HepG2 (cell line): ENCODE results near the gene EPHA1. TPM values are rescaled to one million over a fixed set of nuclear protein-coding genes. Genes with fewer than 3 reads are reported as not detected.

Source experiments
- ATAC-seq: fragments of 200-7000 bp; cut with Tn5 transposase; 3 replicates; pipeline ENCODE4 v1.9.1; 2020; ENCODE audit warnings: mild to moderate bottlenecking, moderate library complexity
- BruUV-seq: library from RNA; stranded (reverse); fragments of 400-500 nt; replicated peaks from 2 replicates; lab custom pipeline; 2021; lab: Mats Ljungman, UMichigan
- CTCF ChIA-PET: fragments of 300-600 bp; formaldehyde crosslinking; extraction: SDS; loops from one replicate; lab custom pipeline; 2021; ENCODE audit warnings: low total read pairs, inconsistent platforms, low intra/inter-chr PET ratio; lab: Yijun Ruan, JAX
- POLR2A ChIA-PET: fragments of 350-600 bp; sonication (Branson Sonifier 250); formaldehyde crosslinking; loops from one replicate; lab custom pipeline; 2020; ENCODE audit warnings: antibody characterized with exemption, inconsistent platforms; lab: Yijun Ruan, JAX
- DNase-seq: peaks from one replicate; pipeline ENCODE4 v3.0.0-alpha.2; 2015; ENCODE audit warnings: low spot score
- FAIRE-seq: peaks from 3 replicates; lab custom pipeline; 2011; peaks lifted over from hg19 to GRCh38; lab: Jason Lieb, UNC
- H2AFZ ChIP-seq: one replicate; pipeline ENCODE4 v1.6.1; 2011; ENCODE audit warnings: low read length, inconsistent platforms
- H3K27ac ChIP-seq: fragments of 300-600 bp; 3 replicates; pipeline ENCODE4 v1.8.0; 2011; ENCODE audit warnings: mixed run types, mild to moderate bottlenecking, mixed read lengths, low read length, inconsistent platforms; ENCODE audit not compliant: insufficient read depth; ENCODE audit errors: extremely low read length
- H3K27me3 ChIP-seq, 2 experiments: fragments of 200-600 bp in 1 of 2; 2 replicates in 1 of 2; 3 replicates in 1 of 2; pipeline versions ENCODE4 v1.6.0 to v1.8.0; 2011; ENCODE audit warnings: low read length in 2 of 2, mild to moderate bottlenecking in 2 of 2, moderate library complexity in 2 of 2, inconsistent platforms in 1 of 2; ENCODE audit not compliant: insufficient read depth in 2 of 2, control insufficient read depth in 1 of 2
- H3K36me3 ChIP-seq, 2 experiments: fragments of 200-600 bp in 1 of 2; replicated peaks in 1 of 2; 2 replicates in 1 of 2; 3 replicates in 1 of 2; pipeline versions ENCODE4 v1.5.1 to v1.8.0; 2011; ENCODE audit warnings: low read length in 2 of 2, inconsistent platforms in 1 of 2; ENCODE audit not compliant: insufficient read depth in 2 of 2, control insufficient read depth in 1 of 2
- H3K4me1 ChIP-seq: 2 replicates; pipeline ENCODE4 v1.5.1; 2012; ENCODE audit warnings: low read length, inconsistent platforms; ENCODE audit not compliant: insufficient read depth
- H3K4me2 ChIP-seq: 2 replicates; pipeline ENCODE4 v1.6.0; 2011; ENCODE audit warnings: low read depth, low read length, inconsistent platforms
- H3K4me3 ChIP-seq, 3 experiments: fragments of 200-600 bp in 1 of 3; sonication (generic), shearing (Covaris generic) in 1 of 3; replicated peaks in 1 of 3; 2 replicates each; pipeline ENCODE4 v1.5.1; 2011 to 2016; ENCODE audit warnings: low read length in 3 of 3, inconsistent platforms in 2 of 3, low read depth in 2 of 3, mild to moderate bottlenecking in 2 of 3, control low read depth in 1 of 3, mixed read lengths in 1 of 3; ENCODE audit not compliant: insufficient read depth in 1 of 3
- H3K79me2 ChIP-seq: one replicate; pipeline ENCODE4 v1.6.1; 2011; ENCODE audit warnings: low read length, inconsistent platforms; ENCODE audit not compliant: insufficient read depth
- H3K9ac ChIP-seq: 2 replicates; pipeline ENCODE4 v1.6.0; 2011; ENCODE audit warnings: mild to moderate bottlenecking, low read depth, low read length, inconsistent platforms; ENCODE audit not compliant: insufficient read depth
- H3K9me3 ChIP-seq: 2 replicates; pipeline ENCODE4 v1.5.1; 2012; ENCODE audit warnings: mild to moderate bottlenecking, low read length
- H4K20me1 ChIP-seq: 2 replicates; pipeline ENCODE4 v1.6.0; 2011; ENCODE audit warnings: inconsistent platforms, mild to moderate bottlenecking, low read length, moderate library complexity; ENCODE audit not compliant: insufficient read depth
- BCLAF1 ChIP-seq: fragments of 450-650 bp; IDR thresholded peaks from 2 replicates; pipeline ENCODE4 v1.6.1; 2017; ENCODE audit warnings: mild to moderate bottlenecking
- E2F2 ChIP-seq: sonication (generic); formaldehyde crosslinking; IDR thresholded peaks from 2 replicates; pipeline ENCODE4 v1.4.0; 2020; ENCODE audit warnings: missing genetic modification reagents, borderline replicate concordance
- GABPB1 ChIP-seq: IDR thresholded peaks from 2 replicates; pipeline ENCODE4 v1.6.1; 2016; ENCODE audit warnings: mild to moderate bottlenecking, missing genetic modification reagents, moderate library complexity, missing compliant biosample characterization
- STAG1 ChIP-seq: sonication (generic); formaldehyde crosslinking; IDR thresholded peaks from 2 replicates; pipeline ENCODE4 v1.4.0; 2020; ENCODE audit warnings: missing genetic modification reagents
- ZBTB33 ChIP-seq: sonication (generic); formaldehyde crosslinking; IDR thresholded peaks from 2 replicates; pipeline ENCODE4 v1.4.0; 2020; ENCODE audit warnings: missing genetic modification reagents
- ZFP91 ChIP-seq: sonication (generic); formaldehyde crosslinking; IDR thresholded peaks from 2 replicates; pipeline ENCODE4 v1.9.0; 2022; ENCODE audit warnings: missing genetic modification reagents, mild to moderate bottlenecking, borderline replicate concordance
- ZNF501 ChIP-seq: sonication (generic); formaldehyde crosslinking; IDR thresholded peaks from 2 replicates; pipeline ENCODE4 v1.5.1; 2020; ENCODE audit warnings: mild to moderate bottlenecking, moderate library complexity, missing genetic modification reagents
- ZNF574 ChIP-seq: sonication (generic); formaldehyde crosslinking; IDR thresholded peaks from 2 replicates; pipeline ENCODE4 v1.4.0; 2020; ENCODE audit warnings: missing genetic modification reagents
- ZNF777 ChIP-seq: sonication (generic); formaldehyde crosslinking; IDR thresholded peaks from 2 replicates; pipeline ENCODE4 v1.4.0; 2020; ENCODE audit warnings: missing genetic modification reagents
- WGBS: methylation state at CpG from one replicate; pipeline ENCODE4 v1.1.6; 2017; ENCODE audit warnings: low lambda C conversion rate; 5-methylcytosine and 5-hydroxymethylcytosine counted together
- in situ Hi-C: cut with HindIII; loops from 2 replicates; pipeline ENCODE4 v1.10.0; 2017; ENCODE audit warnings: low pct_unique_long_range_greater_than_20kb; ENCODE audit not compliant: extremely low pct_ligation_motif_present
- intact Hi-C: fragments of 100-400 bp; cut with micrococcal nuclease; formaldehyde crosslinking; loops from one replicate; pipeline ENCODE4 v1.10.0; 2022; ENCODE audit not compliant: unreplicated experiment
- polyA plus RNA-seq, 8 experiments: library from polyadenylated mRNA; depleted of rRNA in 3 of 8; stranded (reverse) in 7 of 8; unstranded in 1 of 8; fragments of >200 nt; fragmentation: Illumina TruSeq in 4 of 8; extraction: Trizol in 4 of 8; gene quantifications; 2 replicates each; pipeline versions ENCODE4 v1.2.1 to v1.2.3, GENCODE V29; 2011 to 2016; ENCODE audit warnings: low read depth in 4 of 8, missing spikeins in 1 of 8, mixed read lengths in 1 of 8; ENCODE audit not compliant: insufficient read depth in 1 of 8
- total RNA-seq, 5 experiments: library from RNA; depleted of rRNA; stranded (reverse); fragments of >200 nt; fragmentation: Illumina TruSeq; extraction: Trizol; gene quantifications; 2 replicates each; pipeline ENCODE4 v1.2.3, GENCODE V29; 2016; ENCODE audit warnings: low read depth in 1 of 5

EPHA1 gene
- total and polyA plus RNA-seq, 2 of the 13 experiments (the other 11 are each of a cell fraction or from before 2014, with no cell fraction given): 4.6 to 17.1 TPM

GRCh38 chr7:143345428-143345900 is 63.2 kb downstream of the EPHA1 start:
- 68% methylated on average over 29 of the region's 35 CpGs for WGBS
- Histone ChIP-seq H3K4me3 (no peak overlapping the region; a peak in 1 of 6 replicates), H3K9me3 (no peaks in the 10 kb centered on the region), H2AFZ (no peak overlapping the region), H3K9ac (no peak overlapping the region), H4K20me1 (no peaks in the 10 kb centered on the region), H3K27ac (no peak overlapping the region), H3K36me3 (no peaks in the 10 kb centered on the region), H3K4me1 (no peaks in the 10 kb centered on the region), H3K4me2 (no peak overlapping the region), H3K79me2 (no peaks in the 10 kb centered on the region), H3K27me3 (peaks cover 0 to 4% of the 10 kb centered on the region in 2 experiments; a peak in 1 of 5 replicates)
- CTCF ChIA-PET: no interaction called here
- FAIRE-seq (no peak), ATAC-seq (peak; percentile 98), DNase-seq (no peak)
- in situ Hi-C loops: no loop called here
- intact Hi-C loops: no loop called here
- POLR2A ChIA-PET: no interaction called here
- no TSS peak for BruUV-seq
- TF ChIP-seq BCLAF1 (no peak), ZBTB33 (peak; percentile 36; the same call in 1 of the 2 replicates), ZNF501 (CRISPR knock-in tag) (no peak), STAG1 (peak; percentile 11; the same call in 1 of the 2 replicates), ZFP91 (CRISPR knock-in tag) (peak; percentile 21; the same call in 1 of the 2 replicates), E2F2 (no peak), ZNF574 (CRISPR knock-in tag) (0 out of 2 replicates have a peak, but pooled peaks have one; percentile 21), ZNF777 (CRISPR knock-in tag) (peak; percentile 78), GABPB1 (CRISPR knock-in tag) (peak; percentile 36; the same call in 1 of the 2 replicates)
